Measurements from ENCODE around the gene CDK11A.
"Not testable (repeated sequence)": the region's sequence is repeated elsewhere in the genome, so short reads cannot be mapped to it uniquely, and the experiment has no call there.

- not testable (repeated sequence) for TF ChIP-seq POLR2A (IDR thresholded peaks at IDR 0.05; ENCODE audit: low read depth, low read length); POLR2AphosphoS5 (IDR thresholded peaks at IDR 0.05; ENCODE audit: insufficient read depth, low read depth, low read length); MYC (IDR thresholded peaks at IDR 0.05; ENCODE audit: low read depth, low read length); EZH2 (IDR thresholded peaks at IDR 0.05; ENCODE audit: borderline replicate concordance, low read depth, low read length, severe bottlenecking); JUN (IDR thresholded peaks at IDR 0.05; ENCODE audit: borderline replicate concordance, insufficient read depth, insufficient read length, low read depth)
- TF ChIP-seq, protein P1, sequence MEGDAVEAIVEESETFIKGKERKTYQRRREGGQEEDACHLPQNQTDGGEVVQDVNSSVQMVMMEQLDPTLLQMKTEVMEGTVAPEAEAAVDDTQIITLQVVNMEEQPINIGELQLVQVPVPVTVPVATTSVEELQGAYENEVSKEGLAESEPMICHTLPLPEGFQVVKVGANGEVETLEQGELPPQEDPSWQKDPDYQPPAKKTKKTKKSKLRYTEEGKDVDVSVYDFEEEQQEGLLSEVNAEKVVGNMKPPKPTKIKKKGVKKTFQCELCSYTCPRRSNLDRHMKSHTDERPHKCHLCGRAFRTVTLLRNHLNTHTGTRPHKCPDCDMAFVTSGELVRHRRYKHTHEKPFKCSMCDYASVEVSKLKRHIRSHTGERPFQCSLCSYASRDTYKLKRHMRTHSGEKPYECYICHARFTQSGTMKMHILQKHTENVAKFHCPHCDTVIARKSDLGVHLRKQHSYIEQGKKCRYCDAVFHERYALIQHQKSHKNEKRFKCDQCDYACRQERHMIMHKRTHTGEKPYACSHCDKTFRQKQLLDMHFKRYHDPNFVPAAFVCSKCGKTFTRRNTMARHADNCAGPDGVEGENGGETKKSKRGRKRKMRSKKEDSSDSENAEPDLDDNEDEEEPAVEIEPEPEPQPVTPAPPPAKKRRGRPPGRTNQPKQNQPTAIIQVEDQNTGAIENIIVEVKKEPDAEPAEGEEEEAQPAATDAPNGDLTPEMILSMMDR (IDR thresholded peaks at IDR 0.05; ENCODE audit: extremely low read depth in 1 of 2, insufficient read depth in 1 of 2, low read depth in 1 of 2, low read length in 2 of 2): not testable (repeated sequence)
These were observed 1.9 kb upstream of the CDK11A start for GRCh38 chr1:1726088-1726487.

All from endothelial cell of umbilical vein (primary cell).